Measurements from ENCODE around the gene BANP. TPM values are rescaled to one million over a fixed set of nuclear protein-coding genes. Genes with fewer than 3 reads are reported as not detected.

Gene BANP
- polyA plus RNA-seq, 1 of the 3 experiments (the other 2 are of a cell fraction): 16.8 TPM

DNA sequence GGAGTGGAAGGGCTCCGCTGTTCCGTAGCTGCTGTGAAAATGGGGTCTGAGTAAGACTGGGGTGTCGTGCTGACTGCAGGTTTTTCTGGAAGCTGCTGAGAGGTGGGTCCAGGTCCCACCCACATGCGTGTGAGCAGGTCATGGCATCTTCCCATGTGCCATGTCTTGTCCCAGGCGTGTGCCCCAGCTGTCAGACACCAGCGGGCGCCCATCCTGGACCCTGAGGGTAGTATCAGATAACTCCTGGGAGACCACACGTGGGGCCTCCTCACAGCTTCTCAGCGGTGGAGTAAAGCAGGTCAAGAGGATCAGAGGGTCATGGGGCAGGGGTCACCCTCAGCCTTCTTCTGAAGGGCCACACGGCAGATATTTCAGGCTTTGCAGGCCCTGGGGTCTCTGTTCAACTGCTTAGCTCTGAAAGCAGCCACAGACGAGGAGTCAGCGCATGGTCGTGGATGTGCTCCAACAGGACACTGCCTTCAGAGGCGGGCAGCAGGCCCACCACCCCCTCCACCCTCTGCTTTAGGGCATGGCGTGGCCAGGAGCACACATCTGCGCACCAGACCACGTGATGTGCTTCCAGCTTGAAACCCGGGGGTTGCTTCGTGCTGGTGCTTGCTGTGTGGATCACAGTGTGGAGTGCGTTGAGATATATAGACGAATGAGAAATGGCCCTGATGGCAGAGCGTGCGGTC lies 68.7 kb downstream of the BANP start:
- H3K27ac ChIP-seq (ENCODE audit: low read depth in 2 of 2, low read length in 1 of 2): no peak overlapping the region; a peak in 1 of 4 replicates
- no peak overlapping the region for H2AFZ ChIP-seq (ENCODE audit: low read depth)
- H3K4me3 ChIP-seq (ENCODE audit: low read depth in 2 of 2, low read length in 1 of 2): no peak overlapping the region
- CTCF ChIA-PET: interaction anchor here (1.0 to 2.7 kb wide), 3 partner anchors 43 to 418 kb away, joined by 3 to 6 read pairs (median 3); no protein-coding TSS in a partner anchor
- TF ChIP-seq, protein P1, sequence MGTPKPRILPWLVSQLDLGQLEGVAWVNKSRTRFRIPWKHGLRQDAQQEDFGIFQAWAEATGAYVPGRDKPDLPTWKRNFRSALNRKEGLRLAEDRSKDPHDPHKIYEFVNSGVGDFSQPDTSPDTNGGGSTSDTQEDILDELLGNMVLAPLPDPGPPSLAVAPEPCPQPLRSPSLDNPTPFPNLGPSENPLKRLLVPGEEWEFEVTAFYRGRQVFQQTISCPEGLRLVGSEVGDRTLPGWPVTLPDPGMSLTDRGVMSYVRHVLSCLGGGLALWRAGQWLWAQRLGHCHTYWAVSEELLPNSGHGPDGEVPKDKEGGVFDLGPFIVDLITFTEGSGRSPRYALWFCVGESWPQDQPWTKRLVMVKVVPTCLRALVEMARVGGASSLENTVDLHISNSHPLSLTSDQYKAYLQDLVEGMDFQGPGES (IDR thresholded peaks at IDR 0.05; ENCODE audit: low read depth, low read length): no peak
- TF ChIP-seq YY1 (IDR thresholded peaks at IDR 0.05; ENCODE audit: low read depth): no peak
- TF ChIP-seq, protein P2, sequence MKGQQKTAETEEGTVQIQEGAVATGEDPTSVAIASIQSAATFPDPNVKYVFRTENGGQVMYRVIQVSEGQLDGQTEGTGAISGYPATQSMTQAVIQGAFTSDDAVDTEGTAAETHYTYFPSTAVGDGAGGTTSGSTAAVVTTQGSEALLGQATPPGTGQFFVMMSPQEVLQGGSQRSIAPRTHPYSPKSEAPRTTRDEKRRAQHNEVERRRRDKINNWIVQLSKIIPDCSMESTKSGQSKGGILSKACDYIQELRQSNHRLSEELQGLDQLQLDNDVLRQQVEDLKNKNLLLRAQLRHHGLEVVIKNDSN (IDR thresholded peaks at IDR 0.05; ENCODE audit: borderline replicate concordance, low read depth): no peak
- no peak for TF ChIP-seq ZBTB33 (IDR thresholded peaks at IDR 0.05; ENCODE audit: borderline replicate concordance, low read depth)
- TF ChIP-seq SIN3A (IDR thresholded peaks at IDR 0.05; ENCODE audit: borderline replicate concordance, low read depth, low read length): no peak
- no peak for TF ChIP-seq CTCF (IDR thresholded peaks at IDR 0.05)
- no peak for TF ChIP-seq GATA2 (CRISPR knock-in tag; IDR thresholded peaks at IDR 0.05)
- TF ChIP-seq NFIC (IDR thresholded peaks at IDR 0.05; ENCODE audit: borderline replicate concordance): no peak
- no peak for TF ChIP-seq TCF12 (IDR thresholded peaks at IDR 0.05)
- TF ChIP-seq ELF1 (IDR thresholded peaks at IDR 0.05): no peak
- no peak for TF ChIP-seq FOSL2 (IDR thresholded peaks at IDR 0.05; ENCODE audit: borderline replicate concordance, low read depth)
- 95% methylated on average over 15 of the region's 23 CpGs for WGBS (ENCODE audit: low lambda C conversion rate)
- H3K4me1 ChIP-seq (ENCODE audit: control insufficient read depth in 1 of 2, insufficient read depth in 2 of 2, low read depth in 1 of 2, low read length in 1 of 2): peaks cover 7 to 18% of the 10 kb centered on the region in 2 experiments; a peak in 2 of 4 replicates
- no peaks in the 10 kb centered on the region for H3K27me3 ChIP-seq (ENCODE audit: insufficient read depth)
- peak; percentile 52 for DNase-seq
- no peaks in the 10 kb centered on the region for H4K20me1 ChIP-seq (ENCODE audit: insufficient read depth)
- no peaks in the 10 kb centered on the region for H3K9me3 ChIP-seq
- no peak overlapping the region for H3K9ac ChIP-seq
- H3K4me2 ChIP-seq: no peak overlapping the region
- no peaks in the 10 kb centered on the region for H3K79me2 ChIP-seq (ENCODE audit: insufficient read depth)
- H3F3A ChIP-seq (replicated peaks; ENCODE audit: insufficient read depth): peaks cover 4% of the 10 kb centered on the region
- POLR2A ChIA-PET: no interaction called here
- H3K36me3 ChIP-seq (replicated peaks in 1 of 2; ENCODE audit: control insufficient read depth in 1 of 2, insufficient read depth in 2 of 2, low read length in 1 of 2): peaks cover 0 to 5% of the 10 kb centered on the region in 2 experiments
- no peaks in the 10 kb centered on the region for H3K9me2 ChIP-seq
